Glutamatergic neuron (in vitro differentiated cells): ENCODE results near the gene MYG1. TPM values are rescaled to one million over a fixed set of nuclear protein-coding genes. Genes with fewer than 3 reads are reported as not detected.

Experiments
- DNase-seq: peaks from one replicate; pipeline ENCODE4 v3.0.0; 2022
- H3K27ac Mint-ChIP-seq: one replicate; pipeline ENCODE4 v1.8.0; 2020; ENCODE audit warnings: mild to moderate bottlenecking, mixed read lengths, inconsistent platforms; ENCODE audit not compliant: unreplicated experiment
- H3K27me3 Mint-ChIP-seq: one replicate; pipeline ENCODE4 v1.8.0; 2020; ENCODE audit warnings: mild to moderate bottlenecking, moderate library complexity, mixed read lengths, inconsistent platforms; ENCODE audit not compliant: unreplicated experiment
- H3K36me3 Mint-ChIP-seq: one replicate; pipeline ENCODE4 v1.8.0; 2020; ENCODE audit warnings: mild to moderate bottlenecking, mixed read lengths, inconsistent platforms; ENCODE audit not compliant: unreplicated experiment
- H3K4me1 Mint-ChIP-seq: one replicate; pipeline ENCODE4 v1.8.0; 2020; ENCODE audit warnings: mild to moderate bottlenecking, low read depth, mixed read lengths, inconsistent platforms; ENCODE audit not compliant: unreplicated experiment
- H3K4me3 Mint-ChIP-seq: one replicate; pipeline ENCODE4 v1.8.0; 2020; ENCODE audit warnings: mild to moderate bottlenecking, mixed read lengths, inconsistent platforms; ENCODE audit not compliant: unreplicated experiment
- H3K9me3 Mint-ChIP-seq: one replicate; pipeline ENCODE4 v1.8.0; 2020; ENCODE audit warnings: mild to moderate bottlenecking, moderate library complexity, mixed read lengths, inconsistent platforms; ENCODE audit not compliant: unreplicated experiment
- CTCF ChIP-seq: fragments of 200-600 bp; sonication (generic); IDR thresholded peaks from one replicate; pipeline ENCODE4 v1.5.0; 2021; ENCODE audit not compliant: partially characterized antibody, unreplicated experiment
- total RNA-seq: library from RNA; stranded (reverse); fragmentation: NEBNext Ultra II Directional; extraction: Animal tissue kit (Norgen Biotek cat#: 25700); gene quantifications from one replicate; pipeline ENCODE4 v1.2.1, GENCODE V29; 2021; ENCODE audit not compliant: unreplicated experiment

Gene MYG1
- total RNA-seq, 1 donor from 2014 or later, result 66.1 TPM

DNA sequence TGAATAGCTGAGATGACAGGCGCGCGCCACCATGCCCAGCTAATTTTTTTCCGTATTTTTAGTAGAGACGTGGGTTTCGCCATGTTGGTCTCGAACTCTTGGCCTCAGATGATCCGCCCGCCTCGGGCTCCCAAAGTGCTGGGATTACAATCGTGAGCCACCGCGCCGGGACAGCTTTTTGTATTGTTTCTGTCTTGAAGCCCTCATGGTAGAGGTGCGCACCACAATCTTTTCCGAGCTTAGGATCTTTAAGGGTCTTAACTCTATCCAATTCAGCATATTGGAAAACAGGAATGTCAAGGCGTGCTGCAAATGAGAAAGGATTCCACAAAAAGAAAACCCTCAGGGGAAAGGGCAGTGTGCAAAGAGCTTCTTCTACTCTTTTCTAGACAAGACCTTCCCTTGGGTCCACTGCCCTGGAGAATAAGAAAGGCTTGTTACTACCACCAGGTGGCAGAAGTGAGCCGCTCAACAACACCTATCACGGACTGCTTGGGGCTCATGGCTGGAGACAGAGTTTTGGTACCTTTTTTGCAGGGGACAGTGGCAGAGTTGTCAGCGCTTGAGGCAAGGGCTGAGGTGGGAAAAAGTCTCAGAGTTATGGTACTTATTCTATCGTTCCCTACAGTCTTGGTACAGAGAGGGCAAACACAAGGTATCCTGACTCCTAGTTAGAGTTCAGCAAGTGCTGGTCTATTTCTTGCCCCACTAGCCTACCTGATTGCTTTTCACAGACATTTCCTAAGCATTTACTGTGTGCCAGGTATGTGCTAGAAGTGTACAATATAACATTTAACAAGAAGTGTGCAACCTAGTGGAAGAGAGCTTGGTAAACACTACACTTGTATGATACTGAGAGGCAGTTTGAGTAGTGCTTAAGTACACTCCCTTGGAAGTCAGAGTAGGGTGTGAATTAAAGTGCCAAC lies 53.1 kb downstream of the MYG1 start:
- H3K36me3 Mint-ChIP-seq, result no peaks in the 10 kb centered on the region
- peak; percentile 76 for DNase-seq
- peaks cover 6% of the 10 kb centered on the region for H3K9me3 Mint-ChIP-seq
- H3K4me1 Mint-ChIP-seq, result no peaks in the 10 kb centered on the region
- peak; percentile 87 for TF ChIP-seq CTCF
- no peak overlapping the region for H3K4me3 Mint-ChIP-seq
- H3K27ac Mint-ChIP-seq, result no peak overlapping the region
- H3K27me3 Mint-ChIP-seq, result no peaks in the 10 kb centered on the region

GRCh38 chr12:53353257-53353655 lies 53.8 kb downstream of the MYG1 start:
- Mint-ChIP-seq H3K27me3 (no peaks in the 10 kb centered on the region), H3K9me3 (peaks cover 6% of the 10 kb centered on the region), H3K4me3 (no peak overlapping the region), H3K36me3 (no peaks in the 10 kb centered on the region), H3K27ac (no peak overlapping the region), H3K4me1 (no peaks in the 10 kb centered on the region)
- DNase-seq, result no peak
- no peak for TF ChIP-seq CTCF

DNA sequence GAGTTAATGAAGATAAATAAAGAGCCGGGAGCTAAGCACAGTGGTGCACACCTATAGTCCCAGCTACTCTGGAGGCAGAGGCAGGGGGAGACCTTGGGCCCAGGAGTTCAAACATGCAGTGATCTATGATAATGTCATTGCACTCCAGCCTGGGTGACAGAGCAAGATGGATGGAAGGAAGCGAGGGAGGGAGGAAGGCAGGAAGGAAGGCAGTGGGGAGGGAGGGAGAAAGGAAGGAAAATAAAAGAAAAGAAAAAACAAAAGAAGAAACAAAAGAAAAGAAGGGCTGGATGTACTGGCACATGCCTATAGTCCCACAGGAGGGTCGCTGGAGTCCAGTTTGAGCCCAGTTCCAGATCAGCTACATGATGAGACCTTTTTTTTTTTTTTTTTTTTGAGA lies 55.6 kb downstream of the MYG1 start:
- no peaks in the 10 kb centered on the region for H3K27me3 Mint-ChIP-seq
- DNase-seq, result no peak
- no peaks in the 10 kb centered on the region for H3K4me1 Mint-ChIP-seq
- H3K9me3 Mint-ChIP-seq, result peaks cover 3% of the 10 kb centered on the region
- no peak overlapping the region for H3K4me3 Mint-ChIP-seq
- no peak overlapping the region for H3K27ac Mint-ChIP-seq
- TF ChIP-seq CTCF, result no peak
- H3K36me3 Mint-ChIP-seq, result no peaks in the 10 kb centered on the region

Other genes with a start within 250 kb of the MYG1 start
- 2.5 TPM for gene TNS2, start 249.6 kb upstream of the MYG1 start, total RNA-seq
- gene SPRYD3, start 220.3 kb upstream of the MYG1 start, total RNA-seq, result 13.9 TPM
- gene IGFBP6, start 202.0 kb upstream of the MYG1 start, total RNA-seq, result not detected
- not detected for gene SOAT2, start 196.2 kb upstream of the MYG1 start, total RNA-seq
- 38.2 TPM for gene ZNF740, start 119.0 kb upstream of the MYG1 start, total RNA-seq
- gene CSAD, start 118.8 kb upstream of the MYG1 start, total RNA-seq, result 34.5 TPM
- not detected for gene ITGB7, start 92.4 kb upstream of the MYG1 start, total RNA-seq
- 0.27 TPM for gene RARG, start 67.5 kb upstream of the MYG1 start, total RNA-seq
- gene ESPL1, start 31.4 kb upstream of the MYG1 start, total RNA-seq, result 5.1 TPM
- 292 TPM for gene PFDN5, start 4.2 kb upstream of the MYG1 start, total RNA-seq
- 57.5 TPM for gene AAAS, start 21.9 kb downstream of the MYG1 start, total RNA-seq
- gene SP7, start 36.7 kb downstream of the MYG1 start, total RNA-seq, result not detected
- gene SP1, start 80.5 kb downstream of the MYG1 start, total RNA-seq, result 34.8 TPM
- gene AMHR2, start 124.2 kb downstream of the MYG1 start, total RNA-seq, result not detected
- 105 TPM for gene PRR13, start 142.0 kb downstream of the MYG1 start, total RNA-seq
- 1,170 TPM for gene PCBP2, start 152.4 kb downstream of the MYG1 start, total RNA-seq
- 94.2 TPM for gene MAP3K12, start 199.8 kb downstream of the MYG1 start, total RNA-seq
- gene TARBP2, start 201.6 kb downstream of the MYG1 start, total RNA-seq, result 49.0 TPM
- not detected for gene NPFF, start 207.8 kb downstream of the MYG1 start, total RNA-seq